ENCODE results near the gene SERPINB1.

DNA sequence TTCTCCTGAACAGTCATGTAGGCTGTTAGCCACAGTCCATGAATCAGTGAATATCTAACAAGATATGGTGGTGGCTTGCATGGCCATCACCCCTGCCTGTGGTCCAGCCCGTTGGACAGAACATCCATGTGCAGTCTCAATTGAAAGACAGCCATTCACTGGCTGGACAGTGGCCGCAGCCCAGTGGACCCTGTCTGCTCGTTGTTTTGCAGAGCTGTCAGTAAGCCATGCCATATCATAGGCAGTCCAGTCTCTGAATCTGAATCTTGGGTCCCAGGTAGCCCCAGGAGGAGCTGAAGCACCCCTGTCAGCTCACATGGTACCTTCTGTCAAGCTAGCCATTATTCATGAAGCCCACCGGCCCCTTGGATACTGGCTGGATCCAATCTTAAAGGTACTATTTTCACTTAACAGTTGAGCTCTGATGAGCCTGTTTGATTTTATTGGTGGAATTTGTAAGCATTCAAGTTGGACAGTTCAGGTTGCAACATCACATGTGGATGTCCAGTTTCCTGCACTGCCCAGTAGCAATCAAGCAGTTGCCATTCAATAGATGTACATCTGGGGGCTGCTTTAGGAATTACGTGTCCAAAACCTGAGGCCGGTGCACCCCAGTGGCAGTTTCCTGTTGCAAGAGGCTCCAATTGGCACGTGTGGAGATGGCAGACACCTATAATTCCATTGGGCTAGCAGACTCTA is 37.8 kb downstream of the SERPINB1 start:
- TF ChIP-seq POLR2AphosphoS5 (IDR thresholded peaks at IDR 0.05; ENCODE audit: borderline replicate concordance, low read depth, low read length) (no peak), EZH2 (IDR thresholded peaks at IDR 0.05) (no peak)
